ENCODE results near the gene SSR3. TPM values are rescaled to one million over a fixed set of nuclear protein-coding genes. Genes with fewer than 3 reads are reported as not detected.

SSR3 gene
- total and polyA plus RNA-seq, 2 of the 8 experiments (the other 6 are each of a cell fraction or from before 2014, with no cell fraction given) = 92.7 to 208 TPM

DNA sequence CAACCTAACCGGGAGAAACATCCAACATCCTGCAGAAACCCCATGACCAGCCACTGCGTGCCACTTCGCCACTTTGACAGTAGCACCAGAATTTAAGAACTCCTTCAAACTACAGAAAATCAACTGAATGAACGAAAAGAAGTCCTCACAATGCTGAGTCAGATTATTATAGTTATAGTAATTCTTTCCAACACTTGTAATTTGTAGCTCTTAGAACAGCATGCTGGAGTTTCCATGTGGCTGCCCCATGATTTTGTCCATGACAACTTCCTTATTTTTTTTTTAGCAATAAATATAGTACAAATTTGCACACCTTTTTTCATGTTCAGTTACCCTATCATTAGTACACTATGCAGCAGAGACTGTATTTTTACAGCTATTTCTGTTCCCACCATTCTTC is 26.1 kb upstream of the SSR3 start:
- no peak overlapping the region for H2AFZ ChIP-seq (ENCODE audit: low read length)
- 88% methylated on average over 4 of the region's 4 CpGs; no CpG with 5 or more reads in 1 of the 2 experiments for WGBS, 2 experiments (ENCODE audit: extremely low coverage in 1 of 2, insufficient coverage in 1 of 2, insufficient read length in 1 of 2, insufficient replicate concordance in 2 of 2, low coverage in 1 of 2, low lambda C conversion rate in 2 of 2, missing lambda C conversion rate in 1 of 2)
- H3K9ac ChIP-seq (replicated peaks in 1 of 4; ENCODE audit: extremely low read depth in 1 of 4, low read depth in 3 of 4, low read length in 3 of 4) = no peak overlapping the region
- no peak overlapping the region for H3K14ac ChIP-seq (ENCODE audit: insufficient read length)
- H2BK20ac ChIP-seq (ENCODE audit: low read length) = no peak overlapping the region
- H3K27ac ChIP-seq (ENCODE audit: low read depth, low read length) = no peak overlapping the region
- no peak overlapping the region for H2BK15ac ChIP-seq (ENCODE audit: low read length)
- H3K4me3 ChIP-seq (ENCODE audit: extremely low read depth in 1 of 4, insufficient read depth in 2 of 4, low read depth in 3 of 4, low read length in 4 of 4) = no peak overlapping the region
- H4K5ac ChIP-seq (ENCODE audit: insufficient read length, low read depth, low read length) = no peak overlapping the region
- H4K91ac ChIP-seq (replicated peaks; ENCODE audit: insufficient read length, low read length) = no peak overlapping the region
- no peaks in the 10 kb centered on the region for H3K9me3 ChIP-seq (ENCODE audit: insufficient read depth in 2 of 2, low read depth in 1 of 2, low read length in 1 of 2)
- no peak overlapping the region for H3K23ac ChIP-seq (ENCODE audit: insufficient read length)
- ChIA-PET CTCF (ENCODE audit: partially characterized antibody) (interaction anchor here (0.6 kb wide), 2 partner anchors 22 to 476 kb away, joined by 3 read pairs; no protein-coding TSS in a partner anchor), POLR2A (ENCODE audit: partially characterized antibody) (interaction anchor here (0.7 kb wide), 1 partner anchor 534 kb away, joined by 3 read pairs; no protein-coding TSS in a partner anchor)
- H2BK12ac ChIP-seq (ENCODE audit: low read depth, low read length) = no peak overlapping the region
- H4K8ac ChIP-seq (ENCODE audit: extremely low read depth, insufficient read depth, low read length) = no peak overlapping the region
- no peak overlapping the region for H2BK5ac ChIP-seq (ENCODE audit: low read depth, low read length)
- no peaks in the 10 kb centered on the region for H3K36me3 ChIP-seq (ENCODE audit: control insufficient read depth in 2 of 4, insufficient read depth in 4 of 4, low read length in 3 of 4)
- H3K23me2 ChIP-seq (ENCODE audit: low read depth, low read length) = no peaks in the 10 kb centered on the region
- no peak overlapping the region for H3K4me2 ChIP-seq (ENCODE audit: insufficient read depth in 1 of 2, low read depth in 2 of 2, low read length in 2 of 2)
- H3K27me3 ChIP-seq (replicated peaks in 1 of 4; ENCODE audit: control insufficient read depth in 3 of 4, extremely low read depth in 1 of 4, insufficient read depth in 3 of 4, low read length in 3 of 4) = no peaks in the 10 kb centered on the region
- no peak overlapping the region for H2BK120ac ChIP-seq (replicated peaks; ENCODE audit: low read depth, low read length)
- FAIRE-seq = no peak
- no peak overlapping the region for H3K18ac ChIP-seq (ENCODE audit: extremely low read depth, low read length)
- no peaks in the 10 kb centered on the region for H3K4me1 ChIP-seq (replicated peaks in 1 of 4; ENCODE audit: control insufficient read depth in 3 of 4, insufficient read depth in 4 of 4, low read length in 3 of 4)
- no peak overlapping the region for H2AK5ac ChIP-seq (ENCODE audit: low read depth, low read length)
- H3K56ac ChIP-seq (replicated peaks; ENCODE audit: insufficient read length, low read depth, low read length) = no peak overlapping the region
- H3K79me1 ChIP-seq (ENCODE audit: low read depth, low read length) = no peaks in the 10 kb centered on the region
- DNase-seq (ENCODE audit: low read depth in 1 of 2, low spot score in 2 of 2) = no peak
- H3K4ac ChIP-seq (replicated peaks; ENCODE audit: insufficient read length, low read depth, low read length) = no peak overlapping the region
- no peaks in the 10 kb centered on the region for H3K79me2 ChIP-seq (ENCODE audit: control insufficient read depth in 1 of 2, insufficient read depth in 2 of 2, low read length in 2 of 2)
- no peaks in the 10 kb centered on the region for H4K20me1 ChIP-seq (replicated peaks in 1 of 2; ENCODE audit: control insufficient read depth in 1 of 2, insufficient read depth in 2 of 2, low read length in 2 of 2)
- no peak for TF ChIP-seq GTF2F1 (IDR thresholded peaks at IDR 0.05; ENCODE audit: borderline replicate concordance, low read depth, low read length)
- TF ChIP-seq ATF3 (IDR thresholded peaks at IDR 0.05; ENCODE audit: insufficient read depth, low read depth, low read length) = no peak
